Panc1 (cell line): ENCODE measurements around the gene LRP2. TPM values are rescaled to one million over a fixed set of nuclear protein-coding genes. Genes with fewer than 3 reads are reported as not detected.

ENCODE experiments used
- ATAC-seq: fragments of 200-7000 bp; cut with Tn5 transposase; 2 replicates; pipeline ENCODE4 v1.9.1; 2020; ENCODE audit warnings: mild to moderate bottlenecking, moderate library complexity
- BruUV-seq: library from RNA; stranded (reverse); fragments of 400-500 nt; replicated peaks from 2 replicates; lab custom pipeline; 2021; lab: Mats Ljungman, UMichigan
- CTCF ChIA-PET: fragments of 300-600 bp; sonication (Branson Sonifier 250); formaldehyde crosslinking; loops from one replicate; lab custom pipeline; 2022; ENCODE audit warnings: antibody characterized with exemption; lab: Charles Lee
- POLR2A ChIA-PET: fragments of 300-600 bp; sonication (Branson Sonifier 250); formaldehyde crosslinking; loops from one replicate; lab custom pipeline; 2022; ENCODE audit warnings: antibody characterized with exemption; lab: Charles Lee
- DNase-seq: peaks from one replicate; pipeline ENCODE4 v3.0.0-alpha.2; 2010; ENCODE audit warnings: low read depth, low spot score
- H3K27ac ChIP-seq: 2 replicates; pipeline ENCODE4 v1.5.1; 2011; ENCODE audit warnings: mild to moderate bottlenecking, low read length, inconsistent platforms
- H3K27me3 ChIP-seq: fragments of 200-500 bp; sonication (Bioruptor generic); 2 replicates; pipeline ENCODE4 v1.6.0; 2014; ENCODE audit warnings: low read length, inconsistent platforms; ENCODE audit not compliant: control insufficient read depth, insufficient read depth
- H3K36me3 ChIP-seq: fragments of 200-500 bp; sonication (Bioruptor generic); 2 replicates; pipeline ENCODE4 v1.5.1; 2014; ENCODE audit warnings: inconsistent platforms, mild to moderate bottlenecking, low read length, moderate library complexity; ENCODE audit not compliant: control insufficient read depth, insufficient read depth
- H3K4me1 ChIP-seq: 2 replicates; pipeline ENCODE4 v1.5.1; 2011; ENCODE audit warnings: inconsistent platforms, mild to moderate bottlenecking, low read length, moderate library complexity; ENCODE audit not compliant: control insufficient read depth, insufficient read depth
- H3K4me3 ChIP-seq, 2 experiments: 2 replicates each; pipeline ENCODE4 v1.5.1; 2011 to 2012; ENCODE audit warnings: low read depth in 2 of 2, low read length in 2 of 2, mild to moderate bottlenecking in 2 of 2, inconsistent platforms in 1 of 2, moderate library complexity in 1 of 2
- H3K9me3 ChIP-seq: fragments of 200-500 bp; sonication (Bioruptor generic); 2 replicates; pipeline ENCODE4 v1.5.1; 2014; ENCODE audit warnings: low read depth, mild to moderate bottlenecking, inconsistent platforms, low read length, moderate library complexity; ENCODE audit not compliant: control insufficient read depth, insufficient read depth
- CTCF ChIP-seq: fragments of 450-650 bp; IDR thresholded peaks from 2 replicates; pipeline ENCODE4 v1.5.1; 2017; ENCODE audit warnings: mild to moderate bottlenecking
- POLR2AphosphoS5 ChIP-seq: IDR thresholded peaks from 2 replicates; pipeline ENCODE4 v1.6.1; 2012; ENCODE audit warnings: mild to moderate bottlenecking, low read depth, low read length, moderate library complexity
- REST ChIP-seq, 2 experiments: IDR thresholded peaks; 2 replicates each; pipeline ENCODE4 v1.6.1; 2011 to 2012; ENCODE audit warnings: low read depth in 2 of 2, control low read depth in 1 of 2, low read length in 1 of 2, mild to moderate bottlenecking in 1 of 2, moderate library complexity in 1 of 2; ENCODE audit not compliant: insufficient read depth in 1 of 2
- SIN3A ChIP-seq: IDR thresholded peaks from 2 replicates; pipeline ENCODE4 v1.6.1; 2012; ENCODE audit warnings: low read depth, mild to moderate bottlenecking, low read length, moderate library complexity, borderline replicate concordance; ENCODE audit not compliant: insufficient read depth
- TCF7L2 ChIP-seq: IDR thresholded peaks from 2 replicates; pipeline ENCODE4 v1.6.1; 2011; ENCODE audit warnings: mild to moderate bottlenecking, low read depth, low read length, inconsistent platforms
- in situ Hi-C: cut with HindIII; loops from 2 replicates; pipeline ENCODE4 v1.10.0; 2016; ENCODE audit warnings: low sequenced_read_pairs, low pct_unique_long_range_greater_than_20kb
- intact Hi-C: fragments of 100-400 bp; cut with micrococcal nuclease; formaldehyde crosslinking; loops from one replicate; pipeline ENCODE4 v1.10.0; 2022; ENCODE audit not compliant: unreplicated experiment
- total RNA-seq: library from RNA; stranded (reverse); gene quantifications from one replicate; pipeline ENCODE4 v1.2.1, GENCODE V29; 2021; ENCODE audit not compliant: unreplicated experiment

LRP2 gene
- total RNA-seq, 1 experiment from 2014 or later, result 0.10 TPM

GRCh38 chr2:169393068-169393590 lies 30.8 kb upstream of the LRP2 start:
- intact Hi-C loops, result loop anchor here (10.0 kb wide), 2 partner anchors 168 to 428 kb away; no protein-coding TSS in a partner anchor
- in situ Hi-C loops, result no loop called here
- BruUV-seq, result no TSS peak
- H3K27ac ChIP-seq, result no peak overlapping the region
- no peak overlapping the region for H3K4me3 ChIP-seq
- no peaks in the 10 kb centered on the region for H3K36me3 ChIP-seq
- no peaks in the 10 kb centered on the region for H3K4me1 ChIP-seq
- POLR2A ChIA-PET, result no interaction called here
- H3K9me3 ChIP-seq, result no peaks in the 10 kb centered on the region
- DNase-seq, result no peak
- TF ChIP-seq TCF7L2, result 0 out of 2 replicates have a peak, but pooled peaks have one; percentile 40
- TF ChIP-seq CTCF, result no peak
- no peak for TF ChIP-seq POLR2AphosphoS5
- TF ChIP-seq SIN3A, result no peak
- no peak for TF ChIP-seq REST (IDR thresholded peaks at IDR 0.05; ENCODE audit: insufficient read depth in 1 of 2, low read depth in 2 of 2, low read length in 1 of 2)
- peaks cover 32% of the 10 kb centered on the region for H3K27me3 ChIP-seq
- CTCF ChIA-PET, result no interaction called here
- ATAC-seq, result no peak

- ChIA-PET POLR2A (no interaction called here), CTCF (no interaction called here)
- TF ChIP-seq CTCF, result no peak
- TF ChIP-seq TCF7L2, result no peak
- TF ChIP-seq POLR2AphosphoS5, result no peak
- TF ChIP-seq SIN3A, result no peak
- no peak for TF ChIP-seq REST (IDR thresholded peaks at IDR 0.05; ENCODE audit: insufficient read depth in 1 of 2, low read depth in 2 of 2, low read length in 1 of 2)
- Histone ChIP-seq H3K4me1 (no peaks in the 10 kb centered on the region), H3K36me3 (no peaks in the 10 kb centered on the region), H3K4me3 (no peak overlapping the region), H3K9me3 (no peaks in the 10 kb centered on the region), H3K27ac (no peak overlapping the region), H3K27me3 (peaks cover 29% of the 10 kb centered on the region)
- intact Hi-C loops (loop anchor here (10.0 kb wide), 2 partner anchors 166 to 426 kb away; no protein-coding TSS in a partner anchor), in situ Hi-C loops (no loop called here)
- BruUV-seq, result no TSS peak
- no peak for ATAC-seq
- no peak for DNase-seq
These were observed 28.9 kb upstream of the LRP2 start for GRCh38 chr2:169391236-169391635.
